ENCODE results near the gene POMT2.
A peak's percentile ranks its signal among the peaks of the same experiment; 100 is the strongest.

DNA sequence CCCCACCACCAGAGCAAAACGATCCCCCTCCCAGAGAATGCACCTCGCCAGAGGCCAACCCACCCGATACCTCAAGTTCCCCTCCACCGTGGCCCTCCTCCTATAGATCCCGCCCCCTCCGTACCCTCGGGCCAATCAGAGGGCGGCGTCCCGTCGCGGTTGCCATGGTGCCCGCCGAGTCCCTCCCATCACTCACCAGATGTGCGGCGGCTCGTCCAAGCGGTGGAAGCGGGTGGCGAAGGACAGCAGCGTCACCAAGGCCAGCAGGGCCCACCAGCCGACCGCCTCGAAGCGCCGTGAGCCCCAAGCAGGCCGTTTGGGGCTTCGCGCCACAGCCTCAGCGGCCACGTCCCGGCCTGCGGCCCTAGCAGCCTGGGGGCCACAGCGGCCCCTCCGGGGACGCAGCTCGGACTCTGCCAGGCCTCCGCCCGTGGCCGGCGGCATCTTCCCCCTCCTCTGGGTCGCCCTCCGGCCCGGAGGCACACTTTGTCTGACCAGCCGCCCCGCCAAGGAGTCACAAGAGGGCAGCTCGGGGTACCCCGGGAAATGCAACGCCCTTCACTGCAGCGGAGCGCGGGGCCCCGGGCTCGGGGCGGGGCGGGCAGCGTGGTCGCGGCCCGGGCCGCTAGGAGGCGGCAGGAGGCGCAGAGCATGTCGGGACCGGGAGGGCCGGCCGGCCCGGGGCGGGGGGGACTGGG is at the start of gene POMT2:
- TF ChIP-seq POLR2A (IDR thresholded peaks at IDR 0.05; ENCODE audit: extremely low read depth, insufficient read length) = peak; percentile 56
- TF ChIP-seq, protein P1, sequence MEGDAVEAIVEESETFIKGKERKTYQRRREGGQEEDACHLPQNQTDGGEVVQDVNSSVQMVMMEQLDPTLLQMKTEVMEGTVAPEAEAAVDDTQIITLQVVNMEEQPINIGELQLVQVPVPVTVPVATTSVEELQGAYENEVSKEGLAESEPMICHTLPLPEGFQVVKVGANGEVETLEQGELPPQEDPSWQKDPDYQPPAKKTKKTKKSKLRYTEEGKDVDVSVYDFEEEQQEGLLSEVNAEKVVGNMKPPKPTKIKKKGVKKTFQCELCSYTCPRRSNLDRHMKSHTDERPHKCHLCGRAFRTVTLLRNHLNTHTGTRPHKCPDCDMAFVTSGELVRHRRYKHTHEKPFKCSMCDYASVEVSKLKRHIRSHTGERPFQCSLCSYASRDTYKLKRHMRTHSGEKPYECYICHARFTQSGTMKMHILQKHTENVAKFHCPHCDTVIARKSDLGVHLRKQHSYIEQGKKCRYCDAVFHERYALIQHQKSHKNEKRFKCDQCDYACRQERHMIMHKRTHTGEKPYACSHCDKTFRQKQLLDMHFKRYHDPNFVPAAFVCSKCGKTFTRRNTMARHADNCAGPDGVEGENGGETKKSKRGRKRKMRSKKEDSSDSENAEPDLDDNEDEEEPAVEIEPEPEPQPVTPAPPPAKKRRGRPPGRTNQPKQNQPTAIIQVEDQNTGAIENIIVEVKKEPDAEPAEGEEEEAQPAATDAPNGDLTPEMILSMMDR (IDR thresholded peaks at IDR 0.05; ENCODE audit: low read depth, low read length) = peak; percentile 7
- TF ChIP-seq, protein P2, sequence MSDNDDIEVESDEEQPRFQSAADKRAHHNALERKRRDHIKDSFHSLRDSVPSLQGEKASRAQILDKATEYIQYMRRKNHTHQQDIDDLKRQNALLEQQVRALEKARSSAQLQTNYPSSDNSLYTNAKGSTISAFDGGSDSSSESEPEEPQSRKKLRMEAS (IDR thresholded peaks at IDR 0.05; ENCODE audit: low read depth, low read length) = peak; percentile 61
